SW 1271 (cell line): ENCODE measurements around the gene TMEM181.
"Not testable (repeated sequence)": the region's sequence is repeated elsewhere in the genome, so short reads cannot be mapped to it uniquely, and the experiment has no call there.

ENCODE experiments used
- DNase-seq, 2 experiments: peaks; one replicate each; lab custom pipeline; 2025; lab: John Stamatoyannopoulos, UW

TMEM181 gene

GRCh38 chr6:158538741-158539140, 21.1 kb upstream of the TMEM181 start:
- DNase-seq: no peak

- no peak for DNase-seq
Observed at GRCh38 chr6:158539413-158539812, 20.5 kb upstream of the TMEM181 start.

- DNase-seq: no peak
Observed at GRCh38 chr6:158539881-158540280, 20.0 kb upstream of the TMEM181 start.

GRCh38 chr6:158543606-158544185, 16.2 kb upstream of the TMEM181 start:
- no peak for DNase-seq

GRCh38 chr6:158544428-158544827, 15.5 kb upstream of the TMEM181 start:
- no peak for DNase-seq

- no peak for DNase-seq
Observed at GRCh38 chr6:158545043-158545966, 14.6 kb upstream of the TMEM181 start.

- no peak for DNase-seq
Observed at GRCh38 chr6:158548418-158549161, 11.3 kb upstream of the TMEM181 start.

- DNase-seq: no peak
Observed at GRCh38 chr6:158552055-158552795, 7.7 kb upstream of the TMEM181 start.

GRCh38 chr6:158552796-158553138, 7.1 kb upstream of the TMEM181 start:
- no peak for DNase-seq

GRCh38 chr6:158554611-158555361, 5.1 kb upstream of the TMEM181 start:
- no peak for DNase-seq

- DNase-seq: no peak
Observed at GRCh38 chr6:158556113-158556512, 3.8 kb upstream of the TMEM181 start.

- DNase-seq: not testable (repeated sequence)
Observed at GRCh38 chr6:158557110-158557509, 2.8 kb upstream of the TMEM181 start.

- no peak for DNase-seq
Observed at GRCh38 chr6:158557927-158558326, 2.0 kb upstream of the TMEM181 start.

GRCh38 chr6:158558415-158559306, 1.2 kb upstream of the TMEM181 start:
- no peak for DNase-seq

- no peak for DNase-seq
Observed at GRCh38 chr6:158559338-158559894, 475 bp upstream of the TMEM181 start.

- no peak for DNase-seq
Observed at GRCh38 chr6:158560836-158561320, 987 bp downstream of the TMEM181 start.

GRCh38 chr6:158561321-158561884, 1.5 kb downstream of the TMEM181 start:
- no peak for DNase-seq

GRCh38 chr6:158561938-158562337, 2.0 kb downstream of the TMEM181 start:
- DNase-seq: no peak
